Measurements from ENCODE around the gene ARHGEF35. TPM values are rescaled to one million over a fixed set of nuclear protein-coding genes. Genes with fewer than 3 reads are reported as not detected.
"Not testable (repeated sequence)": the region's sequence is repeated elsewhere in the genome, so short reads cannot be mapped to it uniquely, and the experiment has no call there.

ARHGEF35 gene
- polyA plus RNA-seq, 2 donors, result 20.0 to 20.1 TPM

DNA sequence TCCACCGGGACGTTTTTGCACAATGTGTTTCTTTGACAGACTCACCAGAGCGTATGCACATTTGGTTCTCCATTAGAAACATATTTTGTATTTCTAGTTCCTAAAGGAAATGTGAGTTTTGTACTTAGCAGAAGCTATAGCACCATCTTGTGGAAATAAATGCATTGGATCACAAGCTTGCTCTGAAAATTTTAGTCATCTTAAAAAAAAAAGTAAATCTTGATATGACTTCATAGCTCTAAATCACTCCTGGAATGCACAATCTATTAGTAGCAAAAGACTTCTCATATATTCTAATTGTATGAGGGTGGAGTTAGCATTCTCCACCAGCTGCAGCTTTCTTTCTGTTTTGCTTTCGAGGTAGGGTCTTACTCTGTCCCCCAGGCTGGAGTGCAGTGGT lies 23.5 kb upstream of the ARHGEF35 start:
- not testable (repeated sequence) for H3K27me3 ChIP-seq (ENCODE audit: control insufficient read depth in 1 of 2, insufficient read depth in 2 of 2, low read length in 2 of 2); H3K4me1 ChIP-seq (ENCODE audit: control insufficient read depth in 2 of 2, insufficient read depth in 2 of 2, low read length in 1 of 2); H3K9me3 ChIP-seq (ENCODE audit: control insufficient read depth in 2 of 2, insufficient read depth in 1 of 2, low read depth in 1 of 2, low read length in 1 of 2); H3K4me3 ChIP-seq (ENCODE audit: low read depth in 1 of 2, low read length in 2 of 2); H3K36me3 ChIP-seq (ENCODE audit: control insufficient read depth in 2 of 2, insufficient read depth in 2 of 2, low read length in 1 of 2); H3K27ac ChIP-seq (ENCODE audit: low read depth in 2 of 2, low read length in 1 of 2)
- no CpG with 5 or more reads among the region's 4 CpGs for WGBS, 2 donors

- not testable (repeated sequence) for H3K9me3 ChIP-seq (ENCODE audit: control insufficient read depth in 2 of 2, insufficient read depth in 1 of 2, low read depth in 1 of 2, low read length in 1 of 2); H3K27me3 ChIP-seq (ENCODE audit: control insufficient read depth in 1 of 2, insufficient read depth in 2 of 2, low read length in 2 of 2); H3K4me1 ChIP-seq (ENCODE audit: control insufficient read depth in 2 of 2, insufficient read depth in 2 of 2, low read length in 1 of 2); H3K27ac ChIP-seq (ENCODE audit: low read depth in 2 of 2, low read length in 1 of 2); H3K4me3 ChIP-seq (ENCODE audit: low read depth in 1 of 2, low read length in 2 of 2); H3K36me3 ChIP-seq (ENCODE audit: control insufficient read depth in 2 of 2, insufficient read depth in 2 of 2, low read length in 1 of 2)
- WGBS, 2 donors, result 97 to 100% methylated on average over 1 of the region's 1 CpG
These were observed 22.9 kb upstream of the ARHGEF35 start for GRCh38 chr7:144218581-144218980.

GRCh38 chr7:144217200-144217599 lies 21.6 kb upstream of the ARHGEF35 start:
- H3K4me1 ChIP-seq (ENCODE audit: control insufficient read depth in 2 of 2, insufficient read depth in 2 of 2, low read length in 1 of 2); H3K36me3 ChIP-seq (ENCODE audit: control insufficient read depth in 2 of 2, insufficient read depth in 2 of 2, low read length in 1 of 2); H3K27ac ChIP-seq (ENCODE audit: low read depth in 2 of 2, low read length in 1 of 2); H3K9me3 ChIP-seq (ENCODE audit: control insufficient read depth in 2 of 2, insufficient read depth in 1 of 2, low read depth in 1 of 2, low read length in 1 of 2); H3K27me3 ChIP-seq (ENCODE audit: control insufficient read depth in 1 of 2, insufficient read depth in 2 of 2, low read length in 2 of 2); H3K4me3 ChIP-seq (ENCODE audit: low read depth in 1 of 2, low read length in 2 of 2): not testable (repeated sequence)

DNA sequence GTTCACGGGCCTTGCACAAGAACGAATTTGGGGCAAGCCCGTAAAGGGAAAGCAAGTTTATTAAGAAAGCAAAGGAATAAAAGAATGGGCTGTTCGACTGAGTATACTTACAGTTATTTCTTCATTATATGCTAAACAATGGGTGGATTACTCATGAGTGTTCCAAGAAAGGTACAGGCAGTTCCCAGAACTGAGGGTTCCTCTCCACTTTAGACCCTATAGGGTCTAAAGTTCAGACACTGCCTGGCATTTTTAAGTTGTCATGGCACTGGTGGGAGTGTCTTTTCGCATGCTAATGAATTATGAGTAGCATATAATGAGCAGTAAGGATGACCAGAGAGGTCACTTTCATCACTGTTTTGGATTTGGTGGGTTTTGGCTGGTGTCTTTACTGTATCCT lies 9.7 kb upstream of the ARHGEF35 start:
- WGBS, 2 donors, result no CpG with 5 or more reads among the region's 5 CpGs
- H3K27ac ChIP-seq (ENCODE audit: low read depth in 2 of 2, low read length in 1 of 2); H3K4me3 ChIP-seq (ENCODE audit: low read depth in 1 of 2, low read length in 2 of 2); H3K4me1 ChIP-seq (ENCODE audit: control insufficient read depth in 2 of 2, insufficient read depth in 2 of 2, low read length in 1 of 2); H3K9me3 ChIP-seq (ENCODE audit: control insufficient read depth in 2 of 2, insufficient read depth in 1 of 2, low read depth in 1 of 2, low read length in 1 of 2); H3K27me3 ChIP-seq (ENCODE audit: control insufficient read depth in 1 of 2, insufficient read depth in 2 of 2, low read length in 2 of 2); H3K36me3 ChIP-seq (ENCODE audit: control insufficient read depth in 2 of 2, insufficient read depth in 2 of 2, low read length in 1 of 2): not testable (repeated sequence)

GRCh38 chr7:144203086-144203485 lies 7.5 kb upstream of the ARHGEF35 start:
- H3K36me3 ChIP-seq (ENCODE audit: control insufficient read depth in 2 of 2, insufficient read depth in 2 of 2, low read length in 1 of 2); H3K9me3 ChIP-seq (ENCODE audit: control insufficient read depth in 2 of 2, insufficient read depth in 1 of 2, low read depth in 1 of 2, low read length in 1 of 2); H3K4me3 ChIP-seq (ENCODE audit: low read depth in 1 of 2, low read length in 2 of 2); H3K27me3 ChIP-seq (ENCODE audit: control insufficient read depth in 1 of 2, insufficient read depth in 2 of 2, low read length in 2 of 2); H3K27ac ChIP-seq (ENCODE audit: low read depth in 2 of 2, low read length in 1 of 2); H3K4me1 ChIP-seq (ENCODE audit: control insufficient read depth in 2 of 2, insufficient read depth in 2 of 2, low read length in 1 of 2): not testable (repeated sequence)
- WGBS, 2 donors, result no CpG with 5 or more reads among the region's 3 CpGs

DNA sequence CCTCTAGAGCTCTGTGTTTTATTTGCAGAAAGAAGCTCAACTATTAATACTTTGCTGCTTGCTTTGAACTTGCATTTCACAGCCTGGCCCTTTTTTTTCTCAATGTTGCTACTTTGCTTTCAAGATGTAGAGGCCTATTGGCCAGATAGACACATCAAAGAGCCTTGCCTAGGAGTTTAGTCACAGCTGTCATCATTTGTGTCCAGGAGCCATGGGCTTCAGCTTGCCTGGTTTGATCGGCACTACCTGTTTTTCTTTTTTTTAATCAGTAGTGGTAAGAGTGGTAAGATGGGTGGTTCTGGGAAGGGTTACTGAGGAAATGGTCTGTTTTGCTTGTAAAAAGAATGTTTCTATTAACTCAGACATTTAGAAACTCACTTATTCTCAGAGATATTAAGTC lies 6.3 kb upstream of the ARHGEF35 start:
- H3K4me1 ChIP-seq (ENCODE audit: control insufficient read depth in 2 of 2, insufficient read depth in 2 of 2, low read length in 1 of 2); H3K27me3 ChIP-seq (ENCODE audit: control insufficient read depth in 1 of 2, insufficient read depth in 2 of 2, low read length in 2 of 2); H3K4me3 ChIP-seq (ENCODE audit: low read depth in 1 of 2, low read length in 2 of 2); H3K36me3 ChIP-seq (ENCODE audit: control insufficient read depth in 2 of 2, insufficient read depth in 2 of 2, low read length in 1 of 2); H3K27ac ChIP-seq (ENCODE audit: low read depth in 2 of 2, low read length in 1 of 2); H3K9me3 ChIP-seq (ENCODE audit: control insufficient read depth in 2 of 2, insufficient read depth in 1 of 2, low read depth in 1 of 2, low read length in 1 of 2): not testable (repeated sequence)
- WGBS, 2 donors, result no CpG with 5 or more reads among the region's 1 CpG

DNA sequence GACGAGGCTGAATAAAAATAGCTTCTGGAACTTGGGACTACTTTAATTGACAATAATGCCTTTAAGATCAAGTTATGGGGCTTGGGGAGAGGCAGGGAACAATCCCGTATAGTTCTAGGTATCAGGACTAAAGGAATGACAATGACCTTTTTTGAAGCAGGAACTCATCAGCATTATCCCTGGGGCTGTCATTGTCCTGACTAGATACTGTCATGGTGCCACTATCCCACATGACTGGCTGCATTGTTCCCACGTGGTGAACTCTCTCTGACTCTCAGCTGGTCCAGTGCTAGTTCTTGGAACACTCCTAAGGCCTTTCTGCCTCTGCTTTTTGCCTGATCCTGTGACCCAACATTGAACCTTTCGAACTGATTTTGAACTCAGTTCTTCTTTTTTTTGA lies 3.3 kb upstream of the ARHGEF35 start:
- not testable (repeated sequence) for H3K4me3 ChIP-seq (ENCODE audit: low read depth in 1 of 2, low read length in 2 of 2); H3K4me1 ChIP-seq (ENCODE audit: control insufficient read depth in 2 of 2, insufficient read depth in 2 of 2, low read length in 1 of 2); H3K9me3 ChIP-seq (ENCODE audit: control insufficient read depth in 2 of 2, insufficient read depth in 1 of 2, low read depth in 1 of 2, low read length in 1 of 2); H3K36me3 ChIP-seq (ENCODE audit: control insufficient read depth in 2 of 2, insufficient read depth in 2 of 2, low read length in 1 of 2); H3K27ac ChIP-seq (ENCODE audit: low read depth in 2 of 2, low read length in 1 of 2); H3K27me3 ChIP-seq (ENCODE audit: control insufficient read depth in 1 of 2, insufficient read depth in 2 of 2, low read length in 2 of 2)
- 59 to 83% methylated on average over 2 to 3 of the region's 4 CpGs for WGBS, 2 donors

DNA sequence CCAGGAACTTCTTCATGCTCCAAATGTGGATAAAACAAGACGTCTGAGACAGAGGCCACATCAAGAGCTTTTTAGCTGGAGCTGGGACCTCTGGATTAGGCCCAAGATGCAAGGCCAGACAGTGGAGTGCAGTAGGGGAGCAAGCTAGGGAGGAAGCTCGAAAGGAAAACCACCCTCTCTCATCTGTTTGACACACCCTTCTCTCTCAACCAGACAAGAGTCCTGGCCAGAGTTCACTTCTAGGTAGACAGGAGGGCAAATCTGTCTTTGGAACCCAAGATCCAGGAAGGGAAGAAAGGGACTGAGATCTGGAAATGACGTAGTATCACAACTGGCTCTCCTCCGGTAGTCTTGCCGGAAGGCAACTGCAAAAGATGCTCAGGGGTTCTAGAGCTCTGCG lies 1.2 kb downstream of the ARHGEF35 start:
- not testable (repeated sequence) for H3K36me3 ChIP-seq (ENCODE audit: control insufficient read depth in 2 of 2, insufficient read depth in 2 of 2, low read length in 1 of 2)

DNA sequence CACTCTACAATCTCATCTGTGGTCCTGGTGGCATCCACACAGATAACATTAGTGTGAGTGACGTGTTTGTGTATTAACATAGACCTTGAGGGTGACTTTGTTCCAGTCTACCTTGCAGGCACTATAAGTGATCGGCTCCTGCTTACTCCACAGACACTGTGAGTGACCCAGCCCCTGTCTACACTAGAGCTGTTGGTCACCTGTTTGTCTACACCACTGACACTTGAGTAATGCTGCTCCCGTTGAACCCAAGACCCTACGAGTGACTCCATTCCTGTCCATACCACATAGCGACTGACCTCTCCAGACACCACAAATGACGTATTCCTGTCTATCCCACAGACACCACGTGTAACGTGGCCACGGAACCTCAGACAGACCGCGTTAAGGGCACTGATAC lies 1.9 kb downstream of the ARHGEF35 start:
- not testable (repeated sequence) for H3K36me3 ChIP-seq (ENCODE audit: control insufficient read depth in 2 of 2, insufficient read depth in 2 of 2, low read length in 1 of 2); H3K9me3 ChIP-seq (ENCODE audit: control insufficient read depth in 2 of 2, insufficient read depth in 1 of 2, low read depth in 1 of 2, low read length in 1 of 2); H3K27ac ChIP-seq (ENCODE audit: low read depth in 2 of 2, low read length in 1 of 2); H3K4me3 ChIP-seq (ENCODE audit: low read depth in 1 of 2, low read length in 2 of 2); H3K27me3 ChIP-seq (ENCODE audit: control insufficient read depth in 1 of 2, insufficient read depth in 2 of 2, low read length in 2 of 2); H3K4me1 ChIP-seq (ENCODE audit: control insufficient read depth in 2 of 2, insufficient read depth in 2 of 2, low read length in 1 of 2)
- WGBS, 2 donors, result no CpG with 5 or more reads among the region's 11 CpGs

More for the DNA sequence above, 1.2 kb downstream of the ARHGEF35 start:
- WGBS, 2 donors, result no CpG with 5 or more reads among the region's 6 CpGs
- not testable (repeated sequence) for H3K27ac ChIP-seq (ENCODE audit: low read depth in 2 of 2, low read length in 1 of 2); H3K4me1 ChIP-seq (ENCODE audit: control insufficient read depth in 2 of 2, insufficient read depth in 2 of 2, low read length in 1 of 2); H3K4me3 ChIP-seq (ENCODE audit: low read depth in 1 of 2, low read length in 2 of 2); H3K27me3 ChIP-seq (ENCODE audit: control insufficient read depth in 1 of 2, insufficient read depth in 2 of 2, low read length in 2 of 2); H3K9me3 ChIP-seq (ENCODE audit: control insufficient read depth in 2 of 2, insufficient read depth in 1 of 2, low read depth in 1 of 2, low read length in 1 of 2)

DNA sequence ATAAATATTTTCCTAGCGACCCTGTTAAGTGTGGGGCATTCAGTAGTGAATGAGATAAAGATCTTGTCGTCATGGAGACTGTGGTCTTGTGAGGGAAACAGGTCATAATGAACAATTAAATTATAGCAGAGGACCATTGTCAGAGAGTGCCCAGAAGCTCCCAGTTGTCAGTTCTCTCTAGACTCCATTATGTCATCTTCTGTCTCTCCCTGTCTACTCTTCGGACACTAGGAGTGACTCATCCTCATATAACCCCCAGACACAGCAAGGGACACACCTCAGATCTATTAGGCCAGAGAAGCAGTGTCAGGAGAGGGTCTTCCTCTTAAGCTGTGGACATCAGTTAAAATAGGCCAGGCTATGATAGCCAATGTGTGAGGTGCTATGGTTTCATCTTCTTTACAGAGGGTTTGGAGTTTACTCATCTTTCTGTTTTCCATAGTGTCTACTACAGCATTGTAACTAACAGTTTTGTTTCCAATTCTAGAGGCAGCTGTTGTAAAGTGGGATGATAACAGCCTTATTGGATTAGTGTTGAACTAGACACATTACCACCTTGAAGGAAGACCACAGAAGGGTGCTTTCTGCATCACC lies 7.0 kb downstream of the ARHGEF35 start:
- not testable (repeated sequence) for H3K27ac ChIP-seq (ENCODE audit: low read depth in 2 of 2, low read length in 1 of 2); H3K9me3 ChIP-seq (ENCODE audit: control insufficient read depth in 2 of 2, insufficient read depth in 1 of 2, low read depth in 1 of 2, low read length in 1 of 2); H3K4me1 ChIP-seq (ENCODE audit: control insufficient read depth in 2 of 2, insufficient read depth in 2 of 2, low read length in 1 of 2); H3K4me3 ChIP-seq (ENCODE audit: low read depth in 1 of 2, low read length in 2 of 2); H3K36me3 ChIP-seq (ENCODE audit: control insufficient read depth in 2 of 2, insufficient read depth in 2 of 2, low read length in 1 of 2); H3K27me3 ChIP-seq (ENCODE audit: control insufficient read depth in 1 of 2, insufficient read depth in 2 of 2, low read length in 2 of 2)
- no CpG with 5 or more reads among the region's 3 CpGs for WGBS, 2 donors
